Measurements from ENCODE around the gene IFNK.

Gene IFNK

DNA sequence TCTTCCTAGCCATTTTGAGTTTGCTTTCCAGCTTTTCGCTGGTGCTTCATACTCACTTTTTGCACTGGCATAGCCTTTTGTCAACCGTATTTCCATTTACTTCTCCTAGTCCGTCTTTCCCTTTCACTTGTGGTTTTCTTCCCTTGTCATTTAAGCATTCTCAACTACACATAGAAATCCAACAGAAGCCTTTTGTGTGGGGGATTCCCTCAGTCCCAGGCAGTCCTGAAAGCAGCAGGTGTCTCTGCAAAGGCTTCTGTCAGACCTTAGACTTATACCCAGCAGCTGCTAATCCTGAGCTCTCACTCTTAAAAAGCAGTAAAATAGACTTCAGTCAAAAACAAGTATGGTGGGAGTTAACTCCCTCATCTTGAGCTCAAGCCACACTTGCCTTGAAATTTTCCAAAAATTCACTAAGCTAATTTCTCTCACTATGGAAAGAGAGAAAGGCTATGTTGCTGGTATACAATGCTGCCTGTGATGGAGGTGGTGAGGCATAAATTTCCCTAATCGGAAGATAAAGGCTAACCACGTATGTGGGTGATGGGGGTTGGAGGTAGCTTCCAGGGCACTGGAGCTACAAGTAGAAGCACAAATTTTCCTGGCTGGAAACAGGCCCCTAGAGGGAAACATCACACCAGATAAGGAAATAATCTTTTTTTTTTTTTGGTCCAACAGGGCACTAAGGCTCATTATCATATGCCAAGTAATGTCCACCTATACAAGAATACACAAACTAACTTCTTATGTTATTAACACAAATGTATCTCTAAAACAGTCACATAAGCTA lies 34.8 kb upstream of the IFNK start (continued):
- TF ChIP-seq, protein P1, sequence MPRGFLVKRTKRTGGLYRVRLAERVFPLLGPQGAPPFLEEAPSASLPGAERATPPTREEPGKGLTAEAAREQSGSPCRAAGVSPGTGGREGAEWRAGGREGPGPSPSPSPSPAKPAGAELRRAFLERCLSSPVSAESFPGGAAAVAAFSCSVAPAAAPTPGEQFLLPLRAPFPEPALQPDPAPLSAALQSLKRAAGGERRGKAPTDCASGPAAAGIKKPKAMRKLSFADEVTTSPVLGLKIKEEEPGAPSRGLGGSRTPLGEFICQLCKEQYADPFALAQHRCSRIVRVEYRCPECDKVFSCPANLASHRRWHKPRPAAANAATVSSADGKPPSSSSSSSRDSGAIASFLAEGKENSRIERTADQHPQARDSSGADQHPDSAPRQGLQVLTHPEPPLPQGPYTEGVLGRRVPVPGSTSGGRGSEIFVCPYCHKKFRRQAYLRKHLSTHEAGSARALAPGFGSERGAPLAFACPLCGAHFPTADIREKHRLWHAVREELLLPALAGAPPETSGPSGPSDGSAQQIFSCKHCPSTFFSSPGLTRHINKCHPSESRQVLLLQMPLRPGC (tag by site-specific recombination; IDR thresholded peaks at IDR 0.05) = no peak

DNA sequence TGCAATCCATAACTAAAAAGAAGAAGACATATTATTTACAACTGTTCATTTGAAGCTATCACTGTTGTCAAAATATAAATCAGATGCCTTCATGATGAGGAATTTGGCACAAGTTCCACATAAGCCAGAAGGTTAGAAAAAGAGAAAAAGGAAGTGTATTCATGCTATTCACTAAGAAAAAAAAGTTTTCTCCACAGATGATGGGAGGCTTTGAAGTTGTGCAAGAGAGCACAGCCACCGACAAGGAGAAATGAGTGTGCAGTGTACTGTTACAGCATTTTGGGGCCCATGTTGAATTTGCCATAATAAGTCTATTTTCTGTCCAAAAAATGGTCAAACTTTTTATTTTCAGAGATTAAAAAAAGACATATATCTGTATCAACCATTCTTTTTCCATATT lies 32.9 kb upstream of the IFNK start:
- H3K36me3 ChIP-seq (ENCODE audit: control insufficient read depth in 2 of 2, insufficient read depth in 1 of 2, low read length in 2 of 2) = no peaks in the 10 kb centered on the region
- H3K4me3 ChIP-seq (ENCODE audit: low read depth, low read length) = no peak overlapping the region
- ChIA-PET CTCF (no interaction called here), POLR2A (no interaction called here)
- TF ChIP-seq, protein P2, sequence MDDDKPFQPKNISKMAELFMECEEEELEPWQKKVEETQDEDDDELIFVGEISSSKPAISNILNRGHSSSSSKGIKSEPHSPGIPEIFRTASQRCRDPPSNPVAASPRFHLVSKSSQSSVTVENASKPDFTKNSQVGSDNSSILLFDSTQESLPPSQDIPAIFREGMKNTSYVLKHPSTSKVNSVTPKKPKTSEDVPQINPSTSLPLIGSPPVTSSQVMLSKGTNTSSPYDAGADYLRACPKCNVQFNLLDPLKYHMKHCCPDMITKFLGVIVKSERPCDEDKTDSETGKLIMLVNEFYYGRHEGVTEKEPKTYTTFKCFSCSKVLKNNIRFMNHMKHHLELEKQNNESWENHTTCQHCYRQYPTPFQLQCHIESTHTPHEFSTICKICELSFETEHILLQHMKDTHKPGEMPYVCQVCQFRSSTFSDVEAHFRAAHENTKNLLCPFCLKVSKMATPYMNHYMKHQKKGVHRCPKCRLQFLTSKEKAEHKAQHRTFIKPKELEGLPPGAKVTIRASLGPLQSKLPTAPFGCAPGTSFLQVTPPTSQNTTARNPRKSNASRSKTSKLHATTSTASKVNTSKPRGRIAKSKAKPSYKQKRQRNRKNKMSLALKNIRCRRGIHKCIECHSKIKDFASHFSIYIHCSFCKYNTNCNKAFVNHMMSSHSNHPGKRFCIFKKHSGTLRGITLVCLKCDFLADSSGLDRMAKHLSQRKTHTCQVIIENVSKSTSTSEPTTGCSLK (tag by site-specific recombination; IDR thresholded peaks at IDR 0.05) = no peak
- TF ChIP-seq ZNF132 (tag by site-specific recombination; IDR thresholded peaks at IDR 0.05; ENCODE audit: borderline replicate concordance) = no peak
- TF ChIP-seq ZNF404 (tag by site-specific recombination; IDR thresholded peaks at IDR 0.05) = no peak
- no peak for TF ChIP-seq ZNF155 (tag by site-specific recombination; IDR thresholded peaks at IDR 0.05)
- no peak for TF ChIP-seq ZNF2 (tag by site-specific recombination; IDR thresholded peaks at IDR 0.05)
- no peak for TF ChIP-seq ZNF362 (tag by site-specific recombination; IDR thresholded peaks at IDR 0.05)
- H3K9me3 ChIP-seq (ENCODE audit: control insufficient read depth, insufficient read depth, low read depth, low read length) = no peaks in the 10 kb centered on the region
- no peaks in the 10 kb centered on the region for H3K4me1 ChIP-seq (ENCODE audit: control insufficient read depth, insufficient read depth, low read length)
- H3K27ac ChIP-seq (ENCODE audit: extremely low read depth, low read depth, low read length) = no peak overlapping the region

DNA sequence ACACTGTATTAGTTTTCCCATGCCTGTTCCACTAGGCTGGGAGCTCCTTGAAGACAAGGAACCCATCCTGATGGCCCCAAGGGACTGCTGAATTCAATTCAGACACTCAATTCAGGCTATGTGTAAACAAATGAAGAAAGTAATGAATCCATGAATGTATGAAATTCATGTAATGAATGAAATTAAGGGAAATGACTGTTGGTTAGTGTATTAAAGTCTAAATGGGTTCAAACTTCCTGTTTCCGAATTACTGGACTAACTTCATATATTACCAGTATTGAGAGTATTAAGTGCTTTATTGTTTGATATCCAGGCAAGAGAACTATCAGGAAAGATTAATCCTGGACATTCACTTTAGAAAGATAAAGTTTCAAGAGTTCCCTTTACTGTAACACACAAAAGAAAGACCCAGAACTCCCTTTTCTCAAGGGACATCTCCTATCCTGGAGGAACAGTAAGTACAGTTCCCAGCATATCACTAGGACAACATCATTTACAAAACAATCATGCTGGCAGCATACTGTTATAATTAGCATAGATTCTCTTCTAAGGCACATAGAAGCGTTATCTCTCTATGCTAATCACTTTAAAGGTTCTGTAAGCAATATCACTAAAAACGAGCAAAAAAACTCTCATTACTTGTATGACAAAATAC lies 28.5 kb upstream of the IFNK start:
- Histone ChIP-seq H3K27ac (ENCODE audit: extremely low read depth, low read depth, low read length) (no peak overlapping the region), H3K4me1 (ENCODE audit: control insufficient read depth, insufficient read depth, low read length) (peaks cover 11% of the 10 kb centered on the region), H3K4me3 (ENCODE audit: low read depth, low read length) (no peak overlapping the region), H3K9me3 (ENCODE audit: control insufficient read depth, insufficient read depth, low read depth, low read length) (no peaks in the 10 kb centered on the region), H3K36me3 (ENCODE audit: control insufficient read depth in 2 of 2, insufficient read depth in 1 of 2, low read length in 2 of 2) (no peaks in the 10 kb centered on the region)
- ChIA-PET POLR2A (no interaction called here), CTCF (no interaction called here)
- TF ChIP-seq ZNF473 (tag by site-specific recombination; IDR thresholded peaks at IDR 0.05) = no peak
- no peak for TF ChIP-seq ZBTB26 (tag by site-specific recombination; optimal IDR thresholded peaks at IDR 0.05)
- TF ChIP-seq ZNF26 (tag by site-specific recombination; IDR thresholded peaks at IDR 0.05) = no peak
- TF ChIP-seq ZNF624 (tag by site-specific recombination; IDR thresholded peaks at IDR 0.05) = no peak
- no peak for TF ChIP-seq ZNF341 (tag by site-specific recombination; IDR thresholded peaks at IDR 0.05; ENCODE audit: low read depth)
- no peak for TF ChIP-seq ATF2 (tag by site-specific recombination; IDR thresholded peaks at IDR 0.05; ENCODE audit: low read depth)
- TF ChIP-seq MZF1 (tag by site-specific recombination; IDR thresholded peaks at IDR 0.05; ENCODE audit: borderline replicate concordance) = no peak
- no peak for TF ChIP-seq ZFP41 (tag by site-specific recombination; IDR thresholded peaks at IDR 0.05; ENCODE audit: borderline replicate concordance)
- TF ChIP-seq ZBTB17 (tag by site-specific recombination; IDR thresholded peaks at IDR 0.05) = no peak
- no peak for TF ChIP-seq ZNF768 (tag by site-specific recombination; IDR thresholded peaks at IDR 0.05)
- no peak for TF ChIP-seq ZNF169 (tag by site-specific recombination; IDR thresholded peaks at IDR 0.05)
- no peak for TF ChIP-seq ZNF548 (tag by site-specific recombination; IDR thresholded peaks at IDR 0.05)
- no peak for TF ChIP-seq ZNF416 (tag by site-specific recombination; IDR thresholded peaks at IDR 0.05)
- no peak for TF ChIP-seq ZNF18 (tag by site-specific recombination; IDR thresholded peaks at IDR 0.05)

All from HEK293 (cell line).